K562 (cell line): ENCODE data around the gene KLK14. TPM values are rescaled to one million over a fixed set of nuclear protein-coding genes. Genes with fewer than 3 reads are reported as not detected.

Experiments used
- ARHGAP35 ChIP-seq: fragments of 450-650 bp; IDR thresholded peaks from 2 replicates; pipeline ENCODE4 v1.6.1; 2018; ENCODE audit not compliant: partially characterized antibody
- CBFA2T3 ChIP-seq: fragments of 450-650 bp; IDR thresholded peaks from 2 replicates; pipeline ENCODE4 v1.6.1; 2017
- CHD4 ChIP-seq: fragments of 200-600 bp; sonication (generic); IDR thresholded peaks from 3 replicates; pipeline ENCODE4 v1.6.1; 2012; ENCODE audit warnings: low read depth, mild to moderate bottlenecking, mixed read lengths, low read length, inconsistent platforms; ENCODE audit not compliant: insufficient read depth, insufficient replicate concordance, poor library complexity, severe bottlenecking
- ETV5 ChIP-seq: sonication (generic); formaldehyde crosslinking; IDR thresholded peaks from 2 replicates; pipeline ENCODE4 v1.4.0; 2020; ENCODE audit warnings: low read depth, mild to moderate bottlenecking, missing genetic modification reagents
- FOXA3 ChIP-seq, 2 experiments: fragments of 450-650 bp in 1 of 2; sonication (generic) in 1 of 2; formaldehyde crosslinking; IDR thresholded peaks in 1 of 2; conservative IDR thresholded peaks in 1 of 2; 2 replicates each; pipeline versions ENCODE4 v1.4.0 to v1.8.0; 2020 to 2022; ENCODE audit warnings: mild to moderate bottlenecking in 2 of 2, missing genetic modification reagents in 1 of 2
- KDM5B ChIP-seq: fragments of 200-600 bp; sonication (generic); IDR thresholded peaks from 2 replicates; pipeline ENCODE4 v1.6.1; 2012; ENCODE audit warnings: low read depth, mild to moderate bottlenecking, moderate library complexity, low read length, control low read depth, inconsistent platforms; ENCODE audit not compliant: insufficient replicate concordance
- MEIS2 ChIP-seq: fragments of 450-650 bp; IDR thresholded peaks from 2 replicates; pipeline ENCODE4 v1.6.1; 2014; ENCODE audit warnings: mild to moderate bottlenecking; ENCODE audit not compliant: partially characterized antibody
- SIX5 ChIP-seq, 2 experiments: IDR thresholded peaks; 2 replicates each; pipeline ENCODE4 v1.6.1; 2011; ENCODE audit warnings: low read length in 2 of 2, borderline replicate concordance in 1 of 2, low read depth in 1 of 2, mild to moderate bottlenecking in 1 of 2, moderate library complexity in 1 of 2; ENCODE audit not compliant: insufficient read depth in 1 of 2
- SMARCC2 ChIP-seq: fragments of 450-650 bp; IDR thresholded peaks from 2 replicates; pipeline ENCODE4 v1.6.1; 2017; ENCODE audit warnings: antibody characterized with exemption, moderate library complexity, mild to moderate bottlenecking, low read depth
- ZFP1 ChIP-seq: fragments of 450-650 bp; formaldehyde crosslinking; IDR thresholded peaks from 2 replicates; pipeline ENCODE4 v1.4.0; 2020; ENCODE audit warnings: mild to moderate bottlenecking, mixed read lengths
- ZNF212 ChIP-seq: fragments of 450-650 bp; formaldehyde crosslinking; IDR thresholded peaks from 2 replicates; pipeline ENCODE4 v1.4.0; 2020; ENCODE audit warnings: mild to moderate bottlenecking
- ZNF699 ChIP-seq: fragments of 250-450 bp; sonication (Bioruptor Pico); IDR thresholded peaks from 2 replicates; pipeline ENCODE4 v1.8.0; 2021; ENCODE audit warnings: mild to moderate bottlenecking, moderate library complexity; ENCODE audit not compliant: insufficient replicate concordance
- polyA plus RNA-seq, 8 experiments: library from polyadenylated mRNA; depleted of rRNA in 4 of 8; stranded (reverse) in 5 of 8; unstranded in 3 of 8; fragments of >200 nt; fragmentation: Nextera tagmentation in 2 of 8; fragmentation: Illumina TruSeq in 1 of 8; extraction: Ambion mirVana in 2 of 8; extraction: Trizol in 1 of 8; gene quantifications; 2 replicates each; pipeline versions ENCODE4 v1.2.1 to v1.2.3, GENCODE V29; 2011 to 2014; ENCODE audit warnings: inconsistent platforms in 1 of 8, missing spikeins in 1 of 8
- total RNA-seq, 7 experiments: library from RNA; depleted of rRNA in 6 of 7; stranded (reverse); fragments of >200 nt in 6 of 7; fragmentation: Illumina TruSeq in 2 of 7; extraction: Trizol in 2 of 7; gene quantifications; 2 replicates each; pipeline versions ENCODE4 v1.2.1 to v1.2.3, GENCODE V29; 2011 to 2021; ENCODE audit warnings: low replicate concordance in 1 of 7
- TF ChIP-seq, protein P1 (sequence below), 2 experiments: IDR thresholded peaks; 2 replicates each; pipeline ENCODE4 v1.6.1; 2012; ENCODE audit warnings: improper control_type of control experiment in 2 of 2, low read depth in 2 of 2, low read length in 2 of 2, borderline replicate concordance in 1 of 2
- TF ChIP-seq, protein P2 (sequence below): fragments of 450-650 bp; formaldehyde crosslinking; IDR thresholded peaks from 2 replicates; pipeline ENCODE4 v1.4.0; 2020; ENCODE audit warnings: mild to moderate bottlenecking, mixed read lengths
- TF ChIP-seq, protein P3 (sequence below): IDR thresholded peaks from 2 replicates; pipeline ENCODE4 v1.6.1; 2014; ENCODE audit warnings: antibody characterized with exemption
- TF ChIP-seq, protein P4 (sequence below): IDR thresholded peaks from 2 replicates; pipeline ENCODE4 v1.6.1; 2012; ENCODE audit warnings: low read depth, low read length, improper control_type of control experiment, borderline replicate concordance
- TF ChIP-seq, protein P5 (sequence below): fragments of 250-450 bp; sonication (Bioruptor Pico); IDR thresholded peaks from 2 replicates; pipeline ENCODE4 v1.9.0; 2021; ENCODE audit warnings: mild to moderate bottlenecking, inconsistent platforms

The KLK14 gene
- total and polyA plus RNA-seq, 9 of the 15 experiments (the other 6 are each of a cell fraction or from before 2014, with no cell fraction given) = not detected

DNA sequence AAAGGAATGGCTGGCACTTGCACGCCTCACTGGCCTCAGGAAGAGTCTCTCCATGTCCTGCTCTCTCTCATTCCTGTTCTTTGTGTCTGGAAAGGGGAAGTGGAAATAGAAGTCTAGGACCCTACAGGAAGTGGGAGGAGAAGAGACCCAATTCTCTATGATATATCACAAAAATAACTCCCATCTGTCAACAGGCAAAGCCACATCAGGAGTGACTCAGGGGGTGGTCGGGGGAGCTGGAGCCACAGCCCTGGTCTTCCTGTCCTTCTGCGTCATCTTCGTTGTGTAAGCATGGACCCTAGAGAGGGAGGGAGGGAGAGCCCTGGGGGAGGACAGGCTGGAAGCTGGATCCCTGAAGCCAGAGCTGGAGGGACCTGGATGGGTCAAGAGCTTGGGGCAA is 45.1 kb upstream of the KLK14 start (continued):
- TF ChIP-seq, protein P1, sequence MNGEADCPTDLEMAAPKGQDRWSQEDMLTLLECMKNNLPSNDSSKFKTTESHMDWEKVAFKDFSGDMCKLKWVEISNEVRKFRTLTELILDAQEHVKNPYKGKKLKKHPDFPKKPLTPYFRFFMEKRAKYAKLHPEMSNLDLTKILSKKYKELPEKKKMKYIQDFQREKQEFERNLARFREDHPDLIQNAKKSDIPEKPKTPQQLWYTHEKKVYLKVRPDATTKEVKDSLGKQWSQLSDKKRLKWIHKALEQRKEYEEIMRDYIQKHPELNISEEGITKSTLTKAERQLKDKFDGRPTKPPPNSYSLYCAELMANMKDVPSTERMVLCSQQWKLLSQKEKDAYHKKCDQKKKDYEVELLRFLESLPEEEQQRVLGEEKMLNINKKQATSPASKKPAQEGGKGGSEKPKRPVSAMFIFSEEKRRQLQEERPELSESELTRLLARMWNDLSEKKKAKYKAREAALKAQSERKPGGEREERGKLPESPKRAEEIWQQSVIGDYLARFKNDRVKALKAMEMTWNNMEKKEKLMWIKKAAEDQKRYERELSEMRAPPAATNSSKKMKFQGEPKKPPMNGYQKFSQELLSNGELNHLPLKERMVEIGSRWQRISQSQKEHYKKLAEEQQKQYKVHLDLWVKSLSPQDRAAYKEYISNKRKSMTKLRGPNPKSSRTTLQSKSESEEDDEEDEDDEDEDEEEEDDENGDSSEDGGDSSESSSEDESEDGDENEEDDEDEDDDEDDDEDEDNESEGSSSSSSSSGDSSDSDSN (IDR thresholded peaks at IDR 0.05; ENCODE audit: borderline replicate concordance in 1 of 2, low read depth in 2 of 2, low read length in 2 of 2) = no peak
- TF ChIP-seq MEIS2 (peak; percentile 97), ZFP1 (CRISPR knock-in tag) (no peak), FOXA3 (CRISPR knock-in tag; conservative IDR thresholded peaks at IDR 0.05 in 1 of 2, IDR thresholded peaks at IDR 0.05 in 1 of 2) (0 out of 4 replicates have a peak, but pooled peaks of 1 of the 2 experiments have one; percentile 60), CBFA2T3 (peak; percentile 60), ARHGAP35 (no peak), ZNF212 (CRISPR knock-in tag) (no peak), CHD4 (no peak), SMARCC2 (peak; percentile 74; the same call in 1 of the 2 replicates), KDM5B (no peak), ETV5 (peak; percentile 89), SIX5 (IDR thresholded peaks at IDR 0.05; ENCODE audit: borderline replicate concordance in 1 of 2, insufficient read depth in 1 of 2, low read depth in 1 of 2, low read length in 2 of 2) (no peak), ZNF699 (CRISPR knock-in tag) (no peak)
- TF ChIP-seq, protein P2, sequence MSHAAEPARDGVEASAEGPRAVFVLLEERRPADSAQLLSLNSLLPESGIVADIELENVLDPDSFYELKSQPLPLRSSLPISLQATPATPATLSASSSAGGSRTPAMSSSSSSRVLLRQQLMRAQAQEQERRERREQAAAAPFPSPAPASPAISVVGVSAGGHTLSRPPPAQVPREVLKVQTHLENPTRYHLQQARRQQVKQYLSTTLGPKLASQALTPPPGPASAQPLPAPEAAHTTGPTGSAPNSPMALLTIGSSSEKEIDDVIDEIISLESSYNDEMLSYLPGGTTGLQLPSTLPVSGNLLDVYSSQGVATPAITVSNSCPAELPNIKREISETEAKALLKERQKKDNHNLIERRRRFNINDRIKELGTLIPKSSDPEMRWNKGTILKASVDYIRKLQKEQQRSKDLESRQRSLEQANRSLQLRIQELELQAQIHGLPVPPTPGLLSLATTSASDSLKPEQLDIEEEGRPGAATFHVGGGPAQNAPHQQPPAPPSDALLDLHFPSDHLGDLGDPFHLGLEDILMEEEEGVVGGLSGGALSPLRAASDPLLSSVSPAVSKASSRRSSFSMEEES (CRISPR knock-in tag) = no peak
- TF ChIP-seq, protein P3, sequence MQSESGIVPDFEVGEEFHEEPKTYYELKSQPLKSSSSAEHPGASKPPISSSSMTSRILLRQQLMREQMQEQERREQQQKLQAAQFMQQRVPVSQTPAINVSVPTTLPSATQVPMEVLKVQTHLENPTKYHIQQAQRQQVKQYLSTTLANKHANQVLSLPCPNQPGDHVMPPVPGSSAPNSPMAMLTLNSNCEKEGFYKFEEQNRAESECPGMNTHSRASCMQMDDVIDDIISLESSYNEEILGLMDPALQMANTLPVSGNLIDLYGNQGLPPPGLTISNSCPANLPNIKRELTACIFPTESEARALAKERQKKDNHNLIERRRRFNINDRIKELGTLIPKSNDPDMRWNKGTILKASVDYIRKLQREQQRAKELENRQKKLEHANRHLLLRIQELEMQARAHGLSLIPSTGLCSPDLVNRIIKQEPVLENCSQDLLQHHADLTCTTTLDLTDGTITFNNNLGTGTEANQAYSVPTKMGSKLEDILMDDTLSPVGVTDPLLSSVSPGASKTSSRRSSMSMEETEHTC = no peak
- TF ChIP-seq, protein P4, sequence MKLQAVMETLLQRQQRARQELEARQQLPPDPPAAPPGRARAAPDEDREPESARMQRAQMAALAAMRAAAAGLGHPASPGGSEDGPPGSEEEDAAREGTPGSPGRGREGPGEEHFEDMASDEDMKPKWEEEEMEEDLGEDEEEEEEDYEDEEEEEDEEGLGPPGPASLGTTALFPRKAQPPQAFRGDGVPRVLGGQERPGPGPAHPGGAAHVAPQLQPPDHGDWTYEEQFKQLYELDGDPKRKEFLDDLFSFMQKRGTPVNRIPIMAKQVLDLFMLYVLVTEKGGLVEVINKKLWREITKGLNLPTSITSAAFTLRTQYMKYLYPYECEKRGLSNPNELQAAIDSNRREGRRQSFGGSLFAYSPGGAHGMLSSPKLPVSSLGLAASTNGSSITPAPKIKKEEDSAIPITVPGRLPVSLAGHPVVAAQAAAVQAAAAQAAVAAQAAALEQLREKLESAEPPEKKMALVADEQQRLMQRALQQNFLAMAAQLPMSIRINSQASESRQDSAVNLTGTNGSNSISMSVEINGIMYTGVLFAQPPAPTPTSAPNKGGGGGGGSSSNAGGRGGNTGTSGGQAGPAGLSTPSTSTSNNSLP = 0 out of 2 replicates have a peak, but pooled peaks have one; percentile 39
- TF ChIP-seq, protein P5, sequence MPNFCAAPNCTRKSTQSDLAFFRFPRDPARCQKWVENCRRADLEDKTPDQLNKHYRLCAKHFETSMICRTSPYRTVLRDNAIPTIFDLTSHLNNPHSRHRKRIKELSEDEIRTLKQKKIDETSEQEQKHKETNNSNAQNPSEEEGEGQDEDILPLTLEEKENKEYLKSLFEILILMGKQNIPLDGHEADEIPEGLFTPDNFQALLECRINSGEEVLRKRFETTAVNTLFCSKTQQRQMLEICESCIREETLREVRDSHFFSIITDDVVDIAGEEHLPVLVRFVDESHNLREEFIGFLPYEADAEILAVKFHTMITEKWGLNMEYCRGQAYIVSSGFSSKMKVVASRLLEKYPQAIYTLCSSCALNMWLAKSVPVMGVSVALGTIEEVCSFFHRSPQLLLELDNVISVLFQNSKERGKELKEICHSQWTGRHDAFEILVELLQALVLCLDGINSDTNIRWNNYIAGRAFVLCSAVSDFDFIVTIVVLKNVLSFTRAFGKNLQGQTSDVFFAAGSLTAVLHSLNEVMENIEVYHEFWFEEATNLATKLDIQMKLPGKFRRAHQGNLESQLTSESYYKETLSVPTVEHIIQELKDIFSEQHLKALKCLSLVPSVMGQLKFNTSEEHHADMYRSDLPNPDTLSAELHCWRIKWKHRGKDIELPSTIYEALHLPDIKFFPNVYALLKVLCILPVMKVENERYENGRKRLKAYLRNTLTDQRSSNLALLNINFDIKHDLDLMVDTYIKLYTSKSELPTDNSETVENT (CRISPR knock-in tag) = no peak
